SK-N-SH (cell line): ENCODE data around the gene CCDC195.

ENCODE experiments used
- CTCF ChIP-seq: fragments of 200-600 bp; sonication (generic); IDR thresholded peaks from 2 replicates; pipeline ENCODE4 v1.6.1; 2017; ENCODE audit warnings: antibody characterized with exemption, mild to moderate bottlenecking, moderate library complexity
- FOXM1 ChIP-seq: IDR thresholded peaks from 2 replicates; pipeline ENCODE4 v1.4.0; 2012; ENCODE audit warnings: low read depth, mild to moderate bottlenecking
- GATA2 ChIP-seq: sonication (generic); formaldehyde crosslinking; IDR thresholded peaks from 2 replicates; pipeline ENCODE4 v1.5.0; 2020; ENCODE audit warnings: mild to moderate bottlenecking, missing genetic modification reagents
- MAX ChIP-seq: IDR thresholded peaks from 2 replicates; pipeline ENCODE4 v1.4.0; 2012; ENCODE audit warnings: low read depth
- MXI1 ChIP-seq: IDR thresholded peaks from 2 replicates; pipeline ENCODE4 v1.6.1; 2012; ENCODE audit warnings: mild to moderate bottlenecking, low read depth, low read length, improper control_type of control experiment
- PBX3 ChIP-seq: IDR thresholded peaks from 2 replicates; pipeline ENCODE4; 2012
- POLR2AphosphoS5 ChIP-seq: IDR thresholded peaks from 2 replicates; pipeline ENCODE4 v1.6.1; 2012; ENCODE audit warnings: low read depth, low read length
- RFX5 ChIP-seq: IDR thresholded peaks from 2 replicates; pipeline ENCODE4 v1.6.1; 2012; ENCODE audit warnings: mild to moderate bottlenecking, improper control_type of control experiment, low read length
- SIN3A ChIP-seq: IDR thresholded peaks from 2 replicates; pipeline ENCODE4 v1.6.1; 2012; ENCODE audit warnings: low read depth, mild to moderate bottlenecking, low read length, moderate library complexity, borderline replicate concordance
- SMC3 ChIP-seq: IDR thresholded peaks from 2 replicates; pipeline ENCODE4 v1.6.1; 2012; ENCODE audit warnings: low read depth, low read length, improper control_type of control experiment
- TCF12 ChIP-seq: IDR thresholded peaks from 2 replicates; pipeline ENCODE4 v1.4.0; 2012
- USF1 ChIP-seq: IDR thresholded peaks from 2 replicates; pipeline ENCODE4 v1.4.0; 2012; ENCODE audit warnings: low read depth, borderline replicate concordance

- TF ChIP-seq CTCF (no peak), RFX5 (no peak), SIN3A (no peak), POLR2AphosphoS5 (no peak), MAX (no peak), MXI1 (no peak), GATA2 (CRISPR knock-in tag) (no peak), TCF12 (no peak), USF1 (no peak), PBX3 (no peak), SMC3 (no peak), FOXM1 (no peak)
These were observed 61.1 kb downstream of the CCDC195 start for GRCh38 chr2:224655006-224655537.
